HFF-Myc (cell line): ENCODE measurements around the gene CADPS.

ENCODE experiments used
- DNase-seq: peaks from one replicate; pipeline ENCODE4 v3.0.0-alpha.2; 2011; ENCODE audit warnings: low read depth; ENCODE audit errors: extremely low read depth
- H3K4me3 ChIP-seq: replicated peaks from 2 replicates; pipeline ENCODE4 v1.5.1; 2011; ENCODE audit warnings: low read depth, mild to moderate bottlenecking, control low read depth, low read length
- TF ChIP-seq, protein P1 (sequence below): IDR thresholded peaks from 2 replicates; pipeline ENCODE4 v1.5.1; 2012; ENCODE audit warnings: mild to moderate bottlenecking, low read depth, low read length, control low read depth; ENCODE audit errors: missing control alignments

The CADPS gene

DNA sequence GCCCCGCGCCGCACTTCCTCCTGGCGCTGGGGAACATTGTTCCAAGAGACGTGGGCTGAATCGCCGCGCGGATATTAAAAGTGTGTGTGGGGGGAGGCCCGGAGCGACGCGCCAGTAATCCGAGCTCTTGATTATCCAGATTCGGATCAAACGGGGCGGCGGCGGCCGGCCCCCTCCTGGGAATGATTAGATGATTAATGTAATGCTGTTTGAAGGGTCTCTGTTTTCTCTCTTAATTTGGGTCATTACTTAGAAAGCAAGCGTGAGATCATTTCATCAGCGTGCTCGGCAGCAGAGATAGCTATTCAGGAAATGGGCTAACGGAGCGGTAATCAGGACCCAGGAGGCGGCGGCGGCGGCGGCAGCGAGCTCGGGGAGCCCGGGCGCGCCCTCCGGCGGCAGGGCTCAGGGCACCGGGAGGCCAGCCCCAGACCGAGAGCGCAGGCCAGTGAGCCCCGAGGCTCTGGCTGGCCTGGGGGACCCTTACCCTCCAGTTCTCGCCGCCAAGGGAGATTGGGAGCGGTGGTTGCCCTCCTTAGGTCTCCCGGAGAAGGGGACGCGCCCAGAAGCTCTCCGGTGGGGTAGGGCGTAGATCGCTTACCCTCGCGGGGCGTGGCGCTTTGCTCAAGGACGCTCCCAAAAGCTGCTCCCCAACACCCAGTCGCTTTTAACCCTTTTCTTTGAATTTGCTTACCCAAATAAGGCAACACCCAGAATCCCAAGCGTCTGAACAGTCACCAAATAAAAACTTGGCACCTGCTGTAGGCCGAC, 506.3 kb downstream of the CADPS start:
- no peak overlapping the region for H3K4me3 ChIP-seq
- TF ChIP-seq, protein P1, sequence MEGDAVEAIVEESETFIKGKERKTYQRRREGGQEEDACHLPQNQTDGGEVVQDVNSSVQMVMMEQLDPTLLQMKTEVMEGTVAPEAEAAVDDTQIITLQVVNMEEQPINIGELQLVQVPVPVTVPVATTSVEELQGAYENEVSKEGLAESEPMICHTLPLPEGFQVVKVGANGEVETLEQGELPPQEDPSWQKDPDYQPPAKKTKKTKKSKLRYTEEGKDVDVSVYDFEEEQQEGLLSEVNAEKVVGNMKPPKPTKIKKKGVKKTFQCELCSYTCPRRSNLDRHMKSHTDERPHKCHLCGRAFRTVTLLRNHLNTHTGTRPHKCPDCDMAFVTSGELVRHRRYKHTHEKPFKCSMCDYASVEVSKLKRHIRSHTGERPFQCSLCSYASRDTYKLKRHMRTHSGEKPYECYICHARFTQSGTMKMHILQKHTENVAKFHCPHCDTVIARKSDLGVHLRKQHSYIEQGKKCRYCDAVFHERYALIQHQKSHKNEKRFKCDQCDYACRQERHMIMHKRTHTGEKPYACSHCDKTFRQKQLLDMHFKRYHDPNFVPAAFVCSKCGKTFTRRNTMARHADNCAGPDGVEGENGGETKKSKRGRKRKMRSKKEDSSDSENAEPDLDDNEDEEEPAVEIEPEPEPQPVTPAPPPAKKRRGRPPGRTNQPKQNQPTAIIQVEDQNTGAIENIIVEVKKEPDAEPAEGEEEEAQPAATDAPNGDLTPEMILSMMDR: peak; percentile 8
- no peak for DNase-seq

DNA sequence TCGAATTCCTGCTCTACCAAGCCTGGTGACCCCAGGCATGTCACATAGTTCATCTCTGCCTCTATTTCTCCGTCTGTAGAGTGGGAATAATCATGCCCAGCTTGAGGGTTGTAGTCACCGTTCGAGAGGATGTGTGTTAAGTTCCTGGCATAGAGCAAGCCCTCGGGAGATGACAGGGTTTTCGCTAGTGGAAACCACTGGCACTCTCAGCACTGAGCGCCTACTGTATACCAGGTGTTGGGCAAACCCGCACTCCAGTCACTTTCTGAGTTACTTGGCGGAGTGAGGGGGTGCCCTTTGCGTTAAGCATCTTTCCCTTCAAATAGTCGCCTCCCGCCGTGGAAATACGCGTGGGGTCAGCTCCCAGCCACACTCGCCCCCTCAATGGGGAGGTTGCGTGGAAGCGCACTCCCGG, 506.9 kb downstream of the CADPS start:
- TF ChIP-seq, protein P1: no peak
- DNase-seq: no peak
- no peak overlapping the region for H3K4me3 ChIP-seq

DNA sequence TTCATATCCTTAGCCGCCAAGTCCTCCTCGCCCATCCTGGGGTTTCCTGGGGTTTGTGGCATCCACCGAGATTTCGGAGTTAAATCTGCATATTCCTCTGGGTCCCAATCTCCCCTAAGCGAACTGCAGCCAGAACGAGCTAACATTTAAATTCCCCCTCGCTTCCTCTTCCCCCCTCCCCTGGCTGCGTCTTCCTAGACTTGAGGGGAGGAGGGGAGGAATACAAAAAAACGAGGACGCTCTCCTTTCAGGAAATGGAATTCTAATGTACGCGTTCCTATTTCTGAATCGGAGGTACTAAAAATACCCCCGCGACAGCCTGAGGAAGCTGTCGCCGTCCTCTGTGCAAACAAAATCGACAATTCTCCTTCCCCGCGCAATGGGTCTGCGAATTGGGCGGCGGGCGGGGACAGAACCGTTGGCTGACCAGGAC, 507.4 kb downstream of the CADPS start:
- no peak for DNase-seq
- TF ChIP-seq, protein P1: no peak
- no peak overlapping the region for H3K4me3 ChIP-seq

DNA sequence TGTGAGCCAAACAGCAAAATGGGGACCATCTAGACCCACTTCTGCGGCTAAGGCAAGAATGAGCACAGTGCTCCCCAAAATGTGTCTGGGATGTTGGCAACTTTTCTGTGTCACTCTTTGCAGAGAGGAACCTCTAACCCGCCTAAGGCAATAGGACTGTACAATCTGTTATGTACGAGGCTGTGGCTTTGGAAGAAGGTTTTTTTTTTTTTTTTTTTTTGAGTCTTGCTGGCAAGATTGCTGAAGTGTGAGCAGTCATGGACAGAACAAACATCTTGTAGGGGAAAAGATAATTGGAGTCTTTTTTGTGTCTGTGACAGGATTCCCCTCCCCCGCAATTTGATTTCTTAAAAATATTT, 509.1 kb downstream of the CADPS start:
- TF ChIP-seq, protein P1: no peak
- no peak for DNase-seq
- no peak overlapping the region for H3K4me3 ChIP-seq

DNA sequence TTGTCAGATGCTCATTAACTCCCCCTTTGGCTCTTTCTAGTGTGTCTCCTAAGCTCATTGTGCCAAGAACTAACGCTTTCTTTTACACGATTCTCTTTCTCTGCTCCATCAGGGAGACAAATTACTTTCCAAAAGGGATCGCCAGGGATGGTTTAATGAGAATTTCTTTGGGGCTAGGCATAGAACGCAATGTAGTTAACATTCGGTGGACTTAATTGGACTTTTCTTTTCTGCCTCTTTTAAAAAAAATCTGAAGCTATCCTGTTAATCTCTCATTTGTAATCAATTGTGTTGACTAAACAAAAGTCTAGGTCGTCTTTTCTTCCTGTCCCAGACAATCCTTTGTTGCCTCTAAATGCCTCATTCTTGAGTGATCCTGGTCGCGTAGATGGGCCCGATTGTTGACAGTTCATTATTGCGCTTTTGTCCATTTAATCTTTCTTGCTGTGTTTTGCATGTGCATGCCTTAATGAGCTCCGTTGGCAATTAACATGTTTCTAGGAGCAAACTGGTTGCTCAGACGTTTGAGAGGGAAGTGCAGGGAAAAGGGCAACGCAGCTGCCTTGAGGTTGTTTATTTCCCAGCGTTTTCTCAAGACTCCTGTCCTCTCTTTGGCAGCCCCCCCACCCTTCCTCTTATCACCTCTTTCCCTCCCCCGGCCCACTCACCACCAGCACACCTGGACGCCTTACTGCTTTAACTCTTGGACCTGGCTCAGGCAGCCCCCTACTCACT, 509.7 kb downstream of the CADPS start:
- H3K4me3 ChIP-seq: no peak overlapping the region
- DNase-seq: no peak
- TF ChIP-seq, protein P1: no peak

DNA sequence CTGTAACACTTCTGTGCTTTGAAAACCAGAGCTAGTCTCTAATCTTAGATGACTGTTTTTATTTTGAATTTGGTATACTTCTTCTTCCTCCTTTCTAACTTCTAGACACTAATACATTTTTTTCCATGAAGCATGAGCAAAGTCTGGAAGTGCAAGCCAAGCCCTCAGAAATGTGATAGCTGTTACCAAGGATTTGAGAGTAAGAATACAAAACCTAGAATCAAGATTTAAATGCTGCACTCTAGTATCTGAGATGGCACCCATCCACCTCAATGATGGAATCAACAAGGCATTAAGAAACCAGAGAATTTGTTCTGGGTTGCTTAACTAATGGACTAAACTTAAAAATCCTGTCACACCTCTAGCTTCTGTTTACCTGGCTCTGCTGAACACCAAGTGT, 511.0 kb downstream of the CADPS start:
- TF ChIP-seq, protein P1: no peak
- H3K4me3 ChIP-seq: no peak overlapping the region
- no peak for DNase-seq

DNA sequence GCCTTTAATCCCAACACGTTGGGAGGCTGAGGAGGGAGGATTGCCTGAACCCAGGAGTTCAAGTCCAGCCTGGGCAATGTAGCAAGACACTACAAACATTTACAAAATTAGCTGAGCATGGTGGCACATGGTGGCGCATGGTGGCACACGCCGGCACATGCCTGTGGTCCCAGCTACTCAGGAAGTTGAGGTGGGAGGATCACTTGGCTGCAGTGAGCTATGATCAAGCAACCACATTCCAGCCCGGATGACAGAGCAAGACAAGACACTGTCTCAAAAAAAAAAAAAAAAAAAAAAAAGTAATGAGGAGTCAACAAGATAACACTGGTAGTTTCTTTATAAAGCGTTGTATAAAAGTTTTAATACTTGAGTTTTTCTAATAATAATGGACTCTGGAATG, 511.9 kb downstream of the CADPS start:
- no peak for DNase-seq
- TF ChIP-seq, protein P1: no peak
- H3K4me3 ChIP-seq: no peak overlapping the region
